GM19193 (cell line): ENCODE data around the gene TMEM63C.

Source experiments
- POLR2A ChIP-seq: IDR thresholded peaks from 4 replicates; pipeline ENCODE4 v1.6.1; 2011; ENCODE audit not compliant: insufficient read depth, insufficient read length; ENCODE audit errors: extremely low read depth

The TMEM63C gene

DNA sequence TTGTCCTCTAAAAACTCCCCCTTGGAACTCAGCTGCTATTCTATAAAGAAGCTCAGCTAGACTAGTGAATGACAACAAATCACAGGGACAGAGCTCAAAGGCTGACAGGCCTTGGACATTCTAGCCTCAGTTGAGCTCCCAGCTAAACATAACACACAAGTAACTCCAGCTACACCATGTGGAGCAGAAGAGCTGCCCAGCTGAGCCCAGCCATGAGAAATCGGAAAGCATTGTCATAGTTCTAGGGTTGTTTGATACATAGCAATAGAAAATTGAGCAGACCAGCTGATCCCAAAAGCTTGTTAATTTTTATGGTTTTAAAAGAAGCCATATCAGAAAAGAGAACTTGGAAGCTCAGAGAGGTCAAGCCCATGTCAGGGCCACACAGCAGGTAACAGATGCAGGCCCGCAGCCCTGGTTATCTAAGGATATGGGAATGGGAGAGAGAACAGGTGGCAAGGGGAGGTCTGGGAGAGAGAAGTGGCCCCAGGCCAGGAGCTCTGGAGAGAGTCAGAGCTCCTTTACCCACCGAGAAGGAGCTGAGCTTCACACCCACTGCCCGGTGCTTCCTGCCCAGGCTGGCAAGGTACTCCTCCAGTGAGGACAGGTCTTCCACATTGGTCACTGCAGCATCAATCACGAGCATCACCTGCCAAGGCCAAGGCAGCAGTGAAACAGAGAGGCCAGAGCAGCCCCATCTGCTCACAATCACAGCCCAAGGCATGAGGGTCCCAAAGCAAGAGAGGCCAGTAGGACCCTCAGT lies 86.5 kb downstream of the TMEM63C start:
- no peak for TF ChIP-seq POLR2A

DNA sequence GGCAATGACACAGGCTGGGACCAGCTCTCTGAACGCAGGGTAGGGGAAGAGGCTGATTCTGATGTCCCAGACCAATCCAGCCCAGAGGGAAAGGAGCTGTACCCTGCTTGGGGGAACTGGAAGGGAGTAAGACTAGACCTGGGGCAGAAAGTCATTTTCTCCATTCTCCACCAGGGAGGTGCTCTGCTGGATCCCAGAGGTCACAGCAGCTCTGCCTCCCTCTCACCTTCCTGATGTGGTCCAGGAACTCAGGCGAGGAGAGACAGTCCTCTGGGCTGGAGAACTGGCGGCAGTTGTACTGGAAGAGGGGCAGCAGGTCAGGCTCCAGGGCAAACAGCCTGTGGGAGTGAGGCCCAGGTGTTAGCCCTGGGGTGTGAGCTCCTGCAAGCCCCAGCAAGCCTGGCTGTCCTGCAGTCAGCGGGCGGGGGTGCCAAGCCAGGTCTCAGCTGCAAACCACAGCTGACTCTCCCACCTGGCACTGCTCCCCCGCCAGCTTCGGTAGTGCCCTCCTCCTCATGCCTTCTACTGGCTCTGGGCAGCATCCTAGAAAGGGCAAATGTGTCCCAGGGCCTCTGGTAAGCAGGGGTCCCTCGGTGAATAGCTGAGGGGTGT lies 87.5 kb downstream of the TMEM63C start:
- TF ChIP-seq POLR2A, result no peak

- TF ChIP-seq POLR2A, result no peak
Measured at GRCh38 chr14:77270361-77271112, 88.9 kb downstream of the TMEM63C start.

DNA sequence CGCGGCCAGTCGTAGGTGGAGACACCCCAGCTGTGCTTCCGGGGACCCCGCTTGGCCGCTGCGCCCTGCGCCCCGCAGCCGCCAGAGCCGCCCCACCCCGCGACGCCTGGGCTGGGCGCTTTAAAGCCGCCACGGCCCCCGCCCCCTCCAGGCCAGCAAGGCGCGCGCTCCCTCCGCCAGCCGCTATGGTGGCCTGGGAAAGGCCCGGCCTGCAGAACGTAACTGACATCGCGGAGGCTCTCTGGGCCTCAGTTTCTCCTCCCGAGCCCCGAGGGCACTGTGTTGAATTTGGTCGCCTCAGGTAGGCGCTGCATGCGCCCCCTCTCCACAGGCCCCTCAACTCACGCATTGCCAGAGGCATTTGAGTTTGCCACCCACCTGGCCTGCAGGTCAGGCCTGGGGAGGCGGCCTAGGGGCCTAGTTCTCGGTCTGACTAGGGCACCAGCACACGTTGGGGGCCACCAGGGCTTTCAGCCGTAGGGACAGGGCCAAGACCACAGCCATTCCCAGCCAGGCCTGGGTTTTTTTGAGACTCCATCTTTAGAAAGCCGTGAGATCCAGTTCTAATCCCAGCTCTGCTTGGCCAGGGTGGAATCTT lies 89.6 kb downstream of the TMEM63C start, which contains the start of gene NGB:
TSS of gene NGB (minus strand) at position 94 of the 598 bp plus-strand sequence. CDS start 269 bp downstream, outside the sequence.
- no peak for TF ChIP-seq POLR2A

- no peak for TF ChIP-seq POLR2A
Measured at GRCh38 chr14:77272261-77272660, 90.7 kb downstream of the TMEM63C start.

- TF ChIP-seq POLR2A, result no peak
Measured at GRCh38 chr14:77273796-77274195, 92.2 kb downstream of the TMEM63C start.

DNA sequence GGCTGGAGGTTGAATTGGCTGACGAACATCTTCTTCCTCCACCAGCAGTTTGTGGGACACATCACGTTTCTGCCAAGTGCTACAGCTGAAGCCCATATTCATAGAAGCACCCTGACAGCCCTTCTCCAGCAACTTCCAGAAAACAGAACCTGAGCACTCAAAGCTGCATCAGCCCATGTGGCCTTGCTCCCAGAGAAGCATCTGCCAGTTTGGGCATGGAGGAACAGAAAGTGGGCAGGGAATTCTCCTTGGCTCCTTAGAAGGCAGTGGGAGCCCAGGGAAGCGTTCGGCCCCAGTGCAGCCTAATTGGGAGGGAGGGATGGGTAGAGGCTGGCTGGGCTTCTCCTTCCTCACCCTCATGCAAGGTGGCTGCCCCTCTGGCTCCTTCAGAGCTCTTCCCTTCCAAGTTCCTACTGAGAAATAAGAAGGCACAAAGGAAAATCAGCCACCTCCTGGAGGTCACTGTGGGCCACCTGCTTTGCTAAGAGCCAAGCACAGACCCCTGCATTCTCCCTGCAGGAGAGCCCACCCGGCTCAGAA lies 93.5 kb downstream of the TMEM63C start:
- no peak for TF ChIP-seq POLR2A

DNA sequence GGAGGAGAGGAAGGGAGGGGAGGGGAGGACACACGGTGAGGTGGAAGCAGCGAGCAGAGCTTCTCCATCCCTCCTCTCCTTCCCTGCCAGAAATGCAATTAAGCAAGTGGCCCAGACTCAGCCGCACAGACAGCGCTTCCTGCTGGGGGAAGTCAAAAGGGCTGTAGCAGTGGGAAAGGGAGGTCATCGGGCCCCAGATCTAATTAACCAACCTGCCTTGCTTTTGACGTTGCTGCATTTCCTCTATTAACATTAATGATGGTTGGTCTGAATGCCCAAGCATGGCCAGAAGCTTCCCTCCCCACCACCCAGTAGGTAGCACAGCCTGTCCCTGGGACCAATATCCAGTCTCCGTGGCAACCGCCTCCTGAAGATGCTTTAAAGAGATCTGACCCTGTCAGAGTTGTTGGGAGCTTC lies 94.0 kb downstream of the TMEM63C start:
- TF ChIP-seq POLR2A, result no peak

DNA sequence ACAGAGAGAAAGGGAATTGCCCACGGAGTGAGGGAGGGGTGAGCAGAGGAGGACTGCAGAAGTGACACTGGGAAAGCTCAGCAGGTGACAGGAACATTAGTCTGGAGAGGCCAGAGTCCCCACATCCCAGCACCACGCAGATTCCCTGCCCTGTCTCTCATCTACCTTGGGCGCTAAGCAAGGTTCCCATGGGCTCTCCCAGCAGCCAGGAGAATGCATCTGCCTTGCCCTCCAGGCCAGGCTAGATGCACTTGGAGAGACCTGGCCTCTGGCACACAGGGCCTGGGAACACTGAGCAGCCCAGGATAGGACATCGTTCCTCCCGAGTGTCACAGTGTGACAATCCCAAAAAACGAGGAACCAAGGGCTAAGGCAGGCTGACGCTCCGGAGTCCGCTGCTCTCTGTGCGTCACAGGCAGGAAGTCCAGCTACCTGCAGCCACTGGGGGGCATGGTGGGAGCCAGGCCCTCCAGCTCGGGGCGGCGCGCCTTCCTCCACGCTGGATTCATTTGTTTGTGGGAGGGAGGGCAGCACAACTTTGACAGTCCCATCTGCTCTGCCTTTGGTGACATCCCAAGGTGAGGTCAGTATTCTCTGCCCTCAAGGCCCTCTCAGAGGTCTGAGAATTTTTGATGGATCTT lies 94.8 kb downstream of the TMEM63C start:
- no peak for TF ChIP-seq POLR2A

DNA sequence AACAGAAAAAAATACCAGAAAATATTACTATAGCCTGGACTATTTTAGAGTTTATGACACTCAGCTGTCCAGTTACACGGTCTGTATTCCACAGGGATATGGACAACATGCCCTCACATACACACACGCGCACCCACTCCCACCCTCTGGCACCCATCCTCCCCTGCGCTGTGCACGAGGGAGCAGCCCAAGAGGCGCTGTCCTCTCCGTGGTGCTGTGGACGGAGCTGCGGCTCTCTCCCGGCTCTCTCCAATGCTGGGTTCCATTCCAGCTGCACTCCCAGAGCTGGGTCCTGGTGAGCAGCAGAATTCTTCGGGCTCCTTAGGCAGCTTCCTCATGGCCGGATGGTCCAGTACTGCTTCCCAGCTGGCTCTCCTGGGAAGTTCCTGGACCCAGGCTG lies 95.4 kb downstream of the TMEM63C start:
- no peak for TF ChIP-seq POLR2A

GRCh38 chr14:77278461-77279230 lies 97.0 kb downstream of the TMEM63C start:
- no peak for TF ChIP-seq POLR2A

- no peak for TF ChIP-seq POLR2A
Measured at GRCh38 chr14:77279719-77280118, 98.1 kb downstream of the TMEM63C start.

DNA sequence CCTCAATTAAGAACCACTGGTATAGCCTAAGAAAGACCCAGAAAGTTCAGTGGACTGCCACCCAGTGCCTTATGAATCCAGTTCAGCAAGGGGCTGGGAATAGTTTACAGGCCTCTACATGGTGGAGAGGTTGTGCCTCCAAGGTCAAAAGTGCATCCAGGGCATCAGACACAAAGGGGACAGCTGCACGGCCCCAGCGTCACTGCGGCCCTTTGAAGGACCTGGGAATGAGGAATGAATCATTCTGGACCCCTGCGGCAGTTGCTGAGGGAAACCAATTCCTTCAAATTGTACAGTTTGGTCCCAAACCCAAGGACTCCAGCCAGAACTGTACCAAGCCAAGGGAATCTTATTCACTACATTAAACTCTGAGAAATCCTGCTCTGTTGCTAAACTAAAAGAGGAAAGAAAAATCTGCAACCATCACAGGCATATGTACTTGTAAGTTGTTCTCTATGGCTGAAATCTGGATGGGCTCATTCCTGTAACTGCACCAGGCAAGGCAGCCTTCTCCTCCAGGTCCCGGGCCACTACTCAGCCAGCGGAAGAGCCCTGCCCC lies 100.3 kb downstream of the TMEM63C start:
- no peak for TF ChIP-seq POLR2A
